Breast epithelium (tissue), 3 donors: ENCODE measurements around the gene DDX39B.
"Not testable (repeated sequence)": the region's sequence is repeated elsewhere in the genome, so short reads cannot be mapped to it uniquely, and the experiment has no call there.

Experiments
- POLR2A ChIP-seq: fragments of 450-650 bp; IDR thresholded peaks from one replicate; pipeline ENCODE4 v1.6.1; 2016; ENCODE audit warnings: antibody characterized with exemption, mild to moderate bottlenecking, moderate library complexity
- POLR2AphosphoS5 ChIP-seq, 3 donors: sonication (generic); formaldehyde crosslinking; IDR thresholded peaks; one replicate each; pipeline ENCODE4 v1.6.1; 2017; ENCODE audit warnings: antibody characterized with exemption in 3 of 3
- TF ChIP-seq, protein P1 (sequence below), 3 donors: fragments of 450-650 bp; IDR thresholded peaks; one replicate each; pipeline ENCODE4 v1.5.1; 2016 to 2017; ENCODE audit warnings: antibody characterized with exemption in 3 of 3, mild to moderate bottlenecking in 3 of 3, moderate library complexity in 3 of 3

DNA sequence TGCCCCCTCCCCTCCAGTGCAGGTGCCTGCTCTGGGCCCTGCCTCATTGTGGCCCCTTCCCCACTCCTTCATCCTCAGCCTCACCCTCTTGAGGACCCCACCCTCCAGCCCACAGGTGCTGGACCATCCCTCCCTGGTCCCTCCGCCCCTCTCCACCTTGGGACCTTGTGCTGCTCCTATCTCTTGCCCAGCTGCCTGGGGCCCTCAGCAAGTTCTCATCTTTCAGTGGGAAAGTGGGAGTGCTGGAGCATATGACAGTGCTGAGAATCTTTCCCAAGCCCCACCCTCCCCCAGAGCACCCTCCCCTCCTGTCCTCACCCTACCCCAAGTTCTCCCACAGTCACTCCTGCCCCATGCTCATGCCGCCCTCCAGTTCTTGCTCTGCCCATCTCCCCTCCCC, 42.2 kb downstream of the DDX39B start:
- not testable (repeated sequence) for TF ChIP-seq POLR2AphosphoS5 (IDR thresholded peaks at IDR 0.05); POLR2A
- TF ChIP-seq, protein P1, sequence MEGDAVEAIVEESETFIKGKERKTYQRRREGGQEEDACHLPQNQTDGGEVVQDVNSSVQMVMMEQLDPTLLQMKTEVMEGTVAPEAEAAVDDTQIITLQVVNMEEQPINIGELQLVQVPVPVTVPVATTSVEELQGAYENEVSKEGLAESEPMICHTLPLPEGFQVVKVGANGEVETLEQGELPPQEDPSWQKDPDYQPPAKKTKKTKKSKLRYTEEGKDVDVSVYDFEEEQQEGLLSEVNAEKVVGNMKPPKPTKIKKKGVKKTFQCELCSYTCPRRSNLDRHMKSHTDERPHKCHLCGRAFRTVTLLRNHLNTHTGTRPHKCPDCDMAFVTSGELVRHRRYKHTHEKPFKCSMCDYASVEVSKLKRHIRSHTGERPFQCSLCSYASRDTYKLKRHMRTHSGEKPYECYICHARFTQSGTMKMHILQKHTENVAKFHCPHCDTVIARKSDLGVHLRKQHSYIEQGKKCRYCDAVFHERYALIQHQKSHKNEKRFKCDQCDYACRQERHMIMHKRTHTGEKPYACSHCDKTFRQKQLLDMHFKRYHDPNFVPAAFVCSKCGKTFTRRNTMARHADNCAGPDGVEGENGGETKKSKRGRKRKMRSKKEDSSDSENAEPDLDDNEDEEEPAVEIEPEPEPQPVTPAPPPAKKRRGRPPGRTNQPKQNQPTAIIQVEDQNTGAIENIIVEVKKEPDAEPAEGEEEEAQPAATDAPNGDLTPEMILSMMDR (IDR thresholded peaks at IDR 0.05): not testable (repeated sequence)
